GM12874 (cell line): ENCODE results near the gene B3GAT1.

ENCODE experiments used
- CTCF ChIP-seq: IDR thresholded peaks from 2 replicates; pipeline ENCODE4 v1.5.1; 2011; ENCODE audit warnings: low read depth, mild to moderate bottlenecking, control low read depth, low read length, moderate library complexity; ENCODE audit not compliant: insufficient read depth

The B3GAT1 gene

GRCh38 chr11:134379241-134379640 is 32.8 kb downstream of the B3GAT1 start:
- no peak for TF ChIP-seq CTCF

- TF ChIP-seq CTCF, result no peak
These were observed 34.2 kb downstream of the B3GAT1 start for GRCh38 chr11:134377876-134378275.

DNA sequence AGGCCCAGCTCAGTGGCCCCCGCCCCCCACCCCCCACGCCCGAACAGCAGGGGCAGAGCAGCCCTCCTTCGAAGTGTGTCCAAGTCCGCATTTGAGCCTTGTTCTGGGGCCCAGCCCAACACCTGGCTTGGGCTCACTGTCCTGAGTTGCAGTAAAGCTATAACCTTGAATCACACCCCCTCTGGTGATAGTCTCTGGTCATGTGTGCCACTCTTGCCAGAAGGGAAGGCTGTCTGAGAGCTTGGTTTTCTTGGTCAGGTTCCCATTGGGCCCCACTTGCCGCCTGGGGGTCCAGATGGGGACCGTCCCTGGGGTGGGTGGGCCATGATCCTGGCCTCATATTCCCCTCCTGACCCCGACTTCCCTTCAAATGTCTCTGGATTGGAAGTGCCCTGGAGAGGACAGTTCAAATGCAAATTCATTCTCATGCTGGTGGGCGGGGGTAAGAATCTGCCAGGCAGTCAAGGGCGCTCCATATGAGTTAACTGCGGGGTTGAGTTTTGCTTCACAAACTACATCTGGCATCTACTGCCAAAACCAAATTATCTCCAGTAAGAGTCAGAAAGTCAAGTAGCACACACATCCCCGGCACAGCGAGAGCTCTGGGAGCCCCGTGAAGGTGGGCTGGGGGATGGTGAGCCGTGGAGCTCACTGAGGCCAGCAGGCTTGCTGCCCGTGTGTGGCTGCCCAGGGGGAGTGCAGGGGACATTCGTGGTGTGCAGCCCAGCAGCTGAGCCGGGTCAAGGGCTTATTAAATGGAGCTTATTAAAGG is 35.7 kb downstream of the B3GAT1 start:
- no peak for TF ChIP-seq CTCF

DNA sequence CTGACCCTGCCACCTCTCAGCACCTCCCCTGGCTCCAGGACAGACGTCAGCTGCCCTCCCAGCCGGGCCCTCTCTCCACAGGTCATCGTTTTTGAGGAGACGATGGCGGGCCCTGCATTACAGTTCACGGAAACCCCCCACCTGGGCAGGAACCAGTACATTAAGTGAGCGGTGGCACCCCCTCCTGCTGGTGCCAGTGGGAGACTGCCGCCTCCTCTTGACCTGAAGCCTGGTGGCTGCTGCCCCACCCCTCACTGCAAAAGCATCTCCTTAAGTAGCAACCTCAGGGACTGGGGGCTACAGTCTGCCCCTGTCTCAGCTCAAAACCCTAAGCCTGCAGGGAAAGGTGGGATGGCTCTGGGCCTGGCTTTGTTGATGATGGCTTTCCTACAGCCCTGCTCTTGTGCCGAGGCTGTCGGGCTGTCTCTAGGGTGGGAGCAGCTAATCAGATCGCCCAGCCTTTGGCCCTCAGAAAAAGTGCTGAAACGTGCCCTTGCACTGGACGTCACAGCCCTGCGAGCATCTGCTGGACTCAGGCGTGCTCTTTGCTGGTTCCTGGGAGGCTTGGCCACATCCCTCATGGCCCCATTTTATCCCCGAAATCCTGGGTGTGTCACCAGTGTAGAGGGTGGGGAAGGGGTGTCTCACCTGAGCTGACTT is 37.0 kb downstream of the B3GAT1 start:
- TF ChIP-seq CTCF, result no peak

- TF ChIP-seq CTCF, result no peak
These were observed 37.9 kb downstream of the B3GAT1 start for GRCh38 chr11:134374171-134374570.

DNA sequence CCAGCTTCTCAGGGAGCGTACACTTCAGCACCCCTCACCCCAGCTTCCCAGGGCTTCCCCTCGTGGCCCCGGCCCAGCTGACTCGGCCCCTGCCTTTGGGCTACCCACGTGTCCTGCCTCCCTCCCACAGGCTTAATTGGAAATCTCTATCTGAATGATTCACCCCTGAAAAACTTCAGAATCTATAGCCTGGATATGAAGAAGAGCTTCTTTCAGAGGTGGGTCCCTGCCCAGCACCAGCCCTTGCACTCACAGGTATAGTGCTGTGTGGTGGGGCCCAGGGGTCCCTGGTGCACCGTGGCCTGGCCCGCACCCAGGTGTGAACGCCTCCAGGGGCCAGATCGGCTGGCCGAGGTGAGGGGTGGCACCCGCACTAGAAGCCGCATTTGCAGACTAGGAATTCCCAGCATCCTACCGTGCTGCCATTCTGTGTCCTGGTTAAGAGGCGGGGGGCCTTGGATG is 38.4 kb downstream of the B3GAT1 start:
- no peak for TF ChIP-seq CTCF

- no peak for TF ChIP-seq CTCF
These were observed 39.1 kb downstream of the B3GAT1 start for GRCh38 chr11:134372961-134373360.
